Keratinocyte (primary cell): ENCODE measurements around the gene H1-8.

Experiments used
- EZH2 ChIP-seq: IDR thresholded peaks from one replicate; pipeline ENCODE4 v1.6.1; 2012; ENCODE audit warnings: inconsistent platforms, mild to moderate bottlenecking, low read length, moderate library complexity
- TF ChIP-seq, protein P1 (sequence below), 3 experiments: IDR thresholded peaks in 1 of 3; conservative IDR thresholded peaks in 1 of 3; optimal IDR thresholded peaks in 1 of 3; 2 replicates in 2 of 3; 3 replicates in 1 of 3; pipeline versions ENCODE3 to v1.5.1; 2011; ENCODE audit warnings: low read length in 3 of 3, mild to moderate bottlenecking in 3 of 3, moderate library complexity in 2 of 3, control low read depth in 1 of 3, inconsistent platforms in 1 of 3; ENCODE audit not compliant: insufficient read depth in 2 of 3; ENCODE audit errors: extremely low read depth in 1 of 3

- TF ChIP-seq, protein P1, sequence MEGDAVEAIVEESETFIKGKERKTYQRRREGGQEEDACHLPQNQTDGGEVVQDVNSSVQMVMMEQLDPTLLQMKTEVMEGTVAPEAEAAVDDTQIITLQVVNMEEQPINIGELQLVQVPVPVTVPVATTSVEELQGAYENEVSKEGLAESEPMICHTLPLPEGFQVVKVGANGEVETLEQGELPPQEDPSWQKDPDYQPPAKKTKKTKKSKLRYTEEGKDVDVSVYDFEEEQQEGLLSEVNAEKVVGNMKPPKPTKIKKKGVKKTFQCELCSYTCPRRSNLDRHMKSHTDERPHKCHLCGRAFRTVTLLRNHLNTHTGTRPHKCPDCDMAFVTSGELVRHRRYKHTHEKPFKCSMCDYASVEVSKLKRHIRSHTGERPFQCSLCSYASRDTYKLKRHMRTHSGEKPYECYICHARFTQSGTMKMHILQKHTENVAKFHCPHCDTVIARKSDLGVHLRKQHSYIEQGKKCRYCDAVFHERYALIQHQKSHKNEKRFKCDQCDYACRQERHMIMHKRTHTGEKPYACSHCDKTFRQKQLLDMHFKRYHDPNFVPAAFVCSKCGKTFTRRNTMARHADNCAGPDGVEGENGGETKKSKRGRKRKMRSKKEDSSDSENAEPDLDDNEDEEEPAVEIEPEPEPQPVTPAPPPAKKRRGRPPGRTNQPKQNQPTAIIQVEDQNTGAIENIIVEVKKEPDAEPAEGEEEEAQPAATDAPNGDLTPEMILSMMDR (optimal IDR thresholded peaks at IDR 0.05 in 1 of 3, IDR thresholded peaks at IDR 0.05 in 1 of 3, conservative IDR thresholded peaks at IDR 0.05 in 1 of 3; ENCODE audit: extremely low read depth in 1 of 3, insufficient read depth in 2 of 3, low read length in 3 of 3), result no peak
- TF ChIP-seq EZH2, result no peak
Measured at GRCh38 chr3:129540776-129541516, 2.0 kb upstream of the H1-8 start.
